Esophagus squamous epithelium (tissue), 4 donors: ENCODE data around the gene MRPL18.

Experiments used
- POLR2A ChIP-seq, 4 donors: fragments of 450-650 bp; IDR thresholded peaks; one replicate each; pipeline ENCODE4 v1.6.1; 2017; ENCODE audit warnings: antibody characterized with exemption in 4 of 4, mild to moderate bottlenecking in 4 of 4, moderate library complexity in 3 of 4
- TF ChIP-seq, protein P1 (sequence below), 6 experiments: fragments of 450-650 bp in 4 of 6; fragments of 200-600 bp in 2 of 6; sonication (generic) in 2 of 6; IDR thresholded peaks; one replicate each; pipeline ENCODE4 v1.5.1; 2016 to 2019; ENCODE audit warnings: antibody characterized with exemption in 6 of 6, mild to moderate bottlenecking in 4 of 6, moderate library complexity in 4 of 6

- TF ChIP-seq, protein P1, sequence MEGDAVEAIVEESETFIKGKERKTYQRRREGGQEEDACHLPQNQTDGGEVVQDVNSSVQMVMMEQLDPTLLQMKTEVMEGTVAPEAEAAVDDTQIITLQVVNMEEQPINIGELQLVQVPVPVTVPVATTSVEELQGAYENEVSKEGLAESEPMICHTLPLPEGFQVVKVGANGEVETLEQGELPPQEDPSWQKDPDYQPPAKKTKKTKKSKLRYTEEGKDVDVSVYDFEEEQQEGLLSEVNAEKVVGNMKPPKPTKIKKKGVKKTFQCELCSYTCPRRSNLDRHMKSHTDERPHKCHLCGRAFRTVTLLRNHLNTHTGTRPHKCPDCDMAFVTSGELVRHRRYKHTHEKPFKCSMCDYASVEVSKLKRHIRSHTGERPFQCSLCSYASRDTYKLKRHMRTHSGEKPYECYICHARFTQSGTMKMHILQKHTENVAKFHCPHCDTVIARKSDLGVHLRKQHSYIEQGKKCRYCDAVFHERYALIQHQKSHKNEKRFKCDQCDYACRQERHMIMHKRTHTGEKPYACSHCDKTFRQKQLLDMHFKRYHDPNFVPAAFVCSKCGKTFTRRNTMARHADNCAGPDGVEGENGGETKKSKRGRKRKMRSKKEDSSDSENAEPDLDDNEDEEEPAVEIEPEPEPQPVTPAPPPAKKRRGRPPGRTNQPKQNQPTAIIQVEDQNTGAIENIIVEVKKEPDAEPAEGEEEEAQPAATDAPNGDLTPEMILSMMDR (IDR thresholded peaks at IDR 0.05): no peak
- no peak for TF ChIP-seq POLR2A (IDR thresholded peaks at IDR 0.05)
Observed at GRCh38 chr6:159804504-159804903, 14.2 kb downstream of the MRPL18 start.
